ENCODE results near the gene PERCC1.
"Not testable (repeated sequence)": the region's sequence is repeated elsewhere in the genome, so short reads cannot be mapped to it uniquely, and the experiment has no call there.

The PERCC1 gene

DNA sequence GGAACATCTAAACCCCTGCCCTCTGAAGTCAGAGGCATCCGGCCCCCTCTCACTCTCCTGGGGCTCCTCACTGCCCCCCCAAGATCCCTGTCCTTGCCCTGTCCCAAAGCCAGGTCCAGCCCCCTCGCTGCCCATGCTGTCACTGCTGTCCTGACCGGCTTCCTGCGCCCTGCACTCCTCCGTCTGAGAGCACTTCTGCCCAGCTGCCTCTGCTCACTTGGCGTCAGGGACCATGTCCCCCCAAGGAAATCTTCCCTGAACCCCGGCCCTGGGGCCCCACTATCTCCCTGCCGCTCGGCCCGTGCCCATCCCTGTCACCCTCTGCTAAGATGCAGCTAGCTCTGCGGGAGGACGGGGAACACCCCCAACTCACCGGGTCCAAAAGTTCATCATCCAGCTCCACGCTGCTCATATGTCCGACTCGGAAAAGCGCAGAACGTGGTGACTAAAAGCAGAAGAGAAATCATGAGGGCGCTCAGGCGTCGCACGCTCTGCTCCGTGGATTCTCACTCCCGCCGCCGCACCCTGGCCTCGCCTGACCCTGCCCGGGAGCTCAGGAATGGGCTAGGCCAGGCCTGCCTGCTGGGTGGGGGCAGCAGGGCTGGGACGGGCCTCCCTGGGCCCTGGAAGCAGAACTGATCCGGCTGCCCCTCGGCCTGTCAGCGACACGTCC, 34.2 kb downstream of the PERCC1 start:
- Histone ChIP-seq H3K36me3 (ENCODE audit: control insufficient read depth, insufficient read depth, low read length) (peaks cover 13% of the 10 kb centered on the region), H3K9me3 (ENCODE audit: control insufficient read depth, insufficient read depth, low read length) (no peaks in the 10 kb centered on the region), H3K4me3 (ENCODE audit: low read depth, low read length) (no peak overlapping the region), H3K9ac (ENCODE audit: low read depth, low read length) (no peak overlapping the region), H3K27me3 (ENCODE audit: control insufficient read depth, insufficient read depth, low read length) (no peaks in the 10 kb centered on the region), H3K27ac (ENCODE audit: low read depth, low read length) (no peak overlapping the region), H3K4me1 (ENCODE audit: control insufficient read depth, insufficient read depth, low read length) (no peaks in the 10 kb centered on the region)

DNA sequence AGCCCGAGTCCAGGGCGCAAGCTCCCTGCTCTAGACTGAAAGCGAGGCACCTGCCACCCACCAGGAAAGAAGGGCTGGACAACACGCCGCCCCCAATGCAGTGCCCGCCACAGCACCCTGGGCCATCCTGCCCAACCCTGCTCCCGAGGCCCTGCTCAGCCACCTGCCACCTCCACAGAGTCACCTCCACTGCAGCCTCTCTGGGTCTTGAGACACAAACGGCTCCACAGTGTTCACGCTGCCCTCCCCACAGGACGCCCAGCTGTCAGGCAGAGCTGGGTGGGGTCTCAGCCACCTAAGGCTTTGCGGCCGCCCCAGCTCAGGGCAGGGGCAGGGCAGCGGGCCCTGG, 34.7 kb downstream of the PERCC1 start:
- no peak overlapping the region for H3K27ac ChIP-seq (ENCODE audit: low read depth, low read length)
- no peak overlapping the region for H3K9ac ChIP-seq (ENCODE audit: low read depth, low read length)
- H3K36me3 ChIP-seq (ENCODE audit: control insufficient read depth, insufficient read depth, low read length): peaks cover 9% of the 10 kb centered on the region
- no peaks in the 10 kb centered on the region for H3K9me3 ChIP-seq (ENCODE audit: control insufficient read depth, insufficient read depth, low read length)
- no peak overlapping the region for H3K4me3 ChIP-seq (ENCODE audit: low read depth, low read length)
- H3K4me1 ChIP-seq (ENCODE audit: control insufficient read depth, insufficient read depth, low read length): no peaks in the 10 kb centered on the region
- no peaks in the 10 kb centered on the region for H3K27me3 ChIP-seq (ENCODE audit: control insufficient read depth, insufficient read depth, low read length)

DNA sequence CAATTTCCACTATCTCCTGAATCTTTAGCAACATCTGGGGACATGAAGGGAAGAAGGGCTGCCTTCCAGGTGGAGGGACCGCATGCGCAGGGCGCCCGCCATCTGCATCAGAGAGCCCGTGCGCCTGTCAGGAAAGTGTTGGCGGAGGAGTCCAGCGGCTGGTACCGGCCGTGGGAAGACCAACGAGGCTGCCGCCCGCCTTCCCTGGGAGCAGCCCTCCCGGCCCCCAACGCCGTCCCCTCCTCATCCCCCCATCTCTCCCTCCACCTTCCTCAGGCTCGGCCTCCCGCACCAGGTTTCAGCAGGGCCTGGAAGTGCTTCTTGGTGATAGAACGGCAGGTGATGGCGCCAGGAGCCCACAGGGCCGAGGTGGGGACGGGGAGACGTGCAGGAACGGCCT, 35.2 kb downstream of the PERCC1 start:
- Histone ChIP-seq H3K36me3 (ENCODE audit: control insufficient read depth, insufficient read depth, low read length) (peaks cover 4% of the 10 kb centered on the region), H3K9me3 (ENCODE audit: control insufficient read depth, insufficient read depth, low read length) (no peaks in the 10 kb centered on the region), H3K27ac (ENCODE audit: low read depth, low read length) (no peak overlapping the region), H3K4me3 (ENCODE audit: low read depth, low read length) (no peak overlapping the region), H3K9ac (ENCODE audit: low read depth, low read length) (no peak overlapping the region), H3K4me1 (ENCODE audit: control insufficient read depth, insufficient read depth, low read length) (no peaks in the 10 kb centered on the region), H3K27me3 (ENCODE audit: control insufficient read depth, insufficient read depth, low read length) (no peaks in the 10 kb centered on the region)

DNA sequence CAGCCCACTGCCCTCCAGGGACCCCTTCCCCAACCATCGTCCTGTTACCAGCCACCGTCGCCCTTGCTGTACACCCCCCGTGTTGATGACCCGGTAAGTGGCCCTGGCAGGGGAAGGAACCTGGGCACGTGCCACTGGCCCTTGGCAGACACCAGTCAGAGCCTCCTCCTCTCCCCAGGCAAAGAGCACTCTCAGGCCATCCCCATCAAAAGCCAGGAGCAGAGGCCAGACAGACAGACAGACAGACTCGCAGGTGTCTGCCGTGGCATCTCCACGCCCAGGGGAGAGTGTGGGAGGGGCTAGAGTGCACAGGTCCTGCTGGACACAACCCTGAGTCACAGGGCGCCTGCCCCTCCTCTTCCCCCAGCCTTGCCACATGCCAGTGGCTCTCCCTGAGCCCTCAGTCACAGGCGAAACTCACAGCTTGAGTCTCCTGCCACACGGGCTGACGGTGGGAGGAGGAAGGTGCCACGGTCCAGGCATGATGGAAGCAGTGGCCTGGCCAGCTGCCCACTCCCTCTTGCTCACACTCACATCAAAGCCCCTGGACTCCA, 36.2 kb downstream of the PERCC1 start:
- no peak overlapping the region for H3K27ac ChIP-seq (ENCODE audit: low read depth, low read length)
- no peaks in the 10 kb centered on the region for H3K36me3 ChIP-seq (ENCODE audit: control insufficient read depth, insufficient read depth, low read length)

DNA sequence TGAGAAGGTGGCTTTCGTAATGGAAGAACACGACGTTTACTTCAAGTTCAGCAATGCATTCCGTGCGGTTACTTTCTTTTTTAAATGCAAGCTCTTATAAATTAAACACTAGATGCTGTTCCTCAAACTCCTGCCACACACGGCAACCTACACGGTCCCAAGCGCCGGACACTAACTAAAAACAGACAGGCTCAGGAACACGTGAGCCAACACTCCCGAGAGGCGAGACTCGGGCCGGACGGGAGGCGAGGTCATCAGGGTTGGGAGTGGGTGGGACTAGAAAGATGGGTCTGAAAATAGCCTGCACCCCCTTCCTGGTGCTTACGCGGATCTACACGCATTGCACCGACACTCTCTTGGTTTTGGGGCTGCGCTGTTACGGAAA, 37.5 kb downstream of the PERCC1 start:
- Histone ChIP-seq H3K27me3 (ENCODE audit: control insufficient read depth, insufficient read depth, low read length) (no peaks in the 10 kb centered on the region), H3K9me3 (ENCODE audit: control insufficient read depth, insufficient read depth, low read length) (no peaks in the 10 kb centered on the region), H3K36me3 (ENCODE audit: control insufficient read depth, insufficient read depth, low read length) (no peaks in the 10 kb centered on the region), H3K27ac (ENCODE audit: low read depth, low read length) (no peak overlapping the region), H3K4me1 (ENCODE audit: control insufficient read depth, insufficient read depth, low read length) (no peaks in the 10 kb centered on the region), H3K9ac (ENCODE audit: low read depth, low read length) (no peak overlapping the region), H3K4me3 (ENCODE audit: low read depth, low read length) (no peak overlapping the region)

More for the DNA sequence above, 36.2 kb downstream of the PERCC1 start:
- Histone ChIP-seq H3K4me1 (ENCODE audit: control insufficient read depth, insufficient read depth, low read length) (no peaks in the 10 kb centered on the region), H3K27me3 (ENCODE audit: control insufficient read depth, insufficient read depth, low read length) (no peaks in the 10 kb centered on the region), H3K9me3 (ENCODE audit: control insufficient read depth, insufficient read depth, low read length) (no peaks in the 10 kb centered on the region), H3K4me3 (ENCODE audit: low read depth, low read length) (no peak overlapping the region), H3K9ac (ENCODE audit: low read depth, low read length) (no peak overlapping the region)

DNA sequence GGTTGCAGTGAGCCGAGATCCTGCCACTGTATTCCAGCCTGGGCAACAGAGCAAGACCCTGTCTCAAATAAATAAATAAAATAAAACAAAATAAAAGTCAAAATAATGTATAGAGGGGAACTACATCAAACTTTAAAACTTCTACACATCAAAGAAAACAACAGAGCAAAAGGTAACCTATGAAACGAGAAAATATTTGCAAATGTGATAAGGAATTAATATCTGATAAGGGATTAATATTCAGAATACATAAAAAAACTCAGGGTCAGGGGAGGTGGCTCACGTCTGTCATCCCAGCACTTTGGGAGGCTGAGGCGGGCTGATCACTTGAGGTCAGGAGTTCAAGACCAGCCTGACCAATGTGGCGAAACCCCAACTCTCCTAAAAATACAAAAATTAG, 38.3 kb downstream of the PERCC1 start:
- not testable (repeated sequence) for H3K27ac ChIP-seq (ENCODE audit: low read depth, low read length); H3K4me1 ChIP-seq (ENCODE audit: control insufficient read depth, insufficient read depth, low read length); H3K36me3 ChIP-seq (ENCODE audit: control insufficient read depth, insufficient read depth, low read length); H3K4me3 ChIP-seq (ENCODE audit: low read depth, low read length); H3K9me3 ChIP-seq (ENCODE audit: control insufficient read depth, insufficient read depth, low read length); H3K27me3 ChIP-seq (ENCODE audit: control insufficient read depth, insufficient read depth, low read length); H3K9ac ChIP-seq (ENCODE audit: low read depth, low read length)

DNA sequence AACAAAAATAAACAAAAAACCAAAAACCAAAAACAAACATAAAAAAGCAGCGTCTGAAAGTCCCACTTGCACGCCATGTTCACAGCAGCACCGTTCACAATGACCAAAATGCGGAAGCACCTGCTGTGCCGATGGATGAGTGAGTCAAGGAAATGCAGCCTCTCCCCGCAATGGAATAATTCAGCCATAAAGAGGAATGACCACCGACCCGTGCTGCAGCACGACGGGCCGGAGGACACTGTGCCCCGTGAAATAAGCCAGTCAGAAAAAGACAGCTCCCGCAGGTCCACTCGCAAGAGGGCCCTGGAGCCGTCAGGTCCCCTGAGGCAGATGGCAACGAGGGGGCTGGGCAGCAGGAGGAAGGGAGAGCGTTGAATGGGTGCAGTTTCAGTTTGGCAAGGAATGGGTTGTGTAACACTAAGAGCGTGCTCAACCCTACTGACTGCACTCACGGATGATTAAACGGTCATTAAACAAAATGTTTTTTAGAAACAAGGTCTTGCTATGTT, 38.9 kb downstream of the PERCC1 start:
- Histone ChIP-seq H3K36me3 (ENCODE audit: control insufficient read depth, insufficient read depth, low read length) (no peaks in the 10 kb centered on the region), H3K27ac (ENCODE audit: low read depth, low read length) (no peak overlapping the region), H3K4me3 (ENCODE audit: low read depth, low read length) (no peak overlapping the region), H3K27me3 (ENCODE audit: control insufficient read depth, insufficient read depth, low read length) (no peaks in the 10 kb centered on the region), H3K4me1 (ENCODE audit: control insufficient read depth, insufficient read depth, low read length) (no peaks in the 10 kb centered on the region), H3K9me3 (ENCODE audit: control insufficient read depth, insufficient read depth, low read length) (no peaks in the 10 kb centered on the region), H3K9ac (ENCODE audit: low read depth, low read length) (no peak overlapping the region)

DNA sequence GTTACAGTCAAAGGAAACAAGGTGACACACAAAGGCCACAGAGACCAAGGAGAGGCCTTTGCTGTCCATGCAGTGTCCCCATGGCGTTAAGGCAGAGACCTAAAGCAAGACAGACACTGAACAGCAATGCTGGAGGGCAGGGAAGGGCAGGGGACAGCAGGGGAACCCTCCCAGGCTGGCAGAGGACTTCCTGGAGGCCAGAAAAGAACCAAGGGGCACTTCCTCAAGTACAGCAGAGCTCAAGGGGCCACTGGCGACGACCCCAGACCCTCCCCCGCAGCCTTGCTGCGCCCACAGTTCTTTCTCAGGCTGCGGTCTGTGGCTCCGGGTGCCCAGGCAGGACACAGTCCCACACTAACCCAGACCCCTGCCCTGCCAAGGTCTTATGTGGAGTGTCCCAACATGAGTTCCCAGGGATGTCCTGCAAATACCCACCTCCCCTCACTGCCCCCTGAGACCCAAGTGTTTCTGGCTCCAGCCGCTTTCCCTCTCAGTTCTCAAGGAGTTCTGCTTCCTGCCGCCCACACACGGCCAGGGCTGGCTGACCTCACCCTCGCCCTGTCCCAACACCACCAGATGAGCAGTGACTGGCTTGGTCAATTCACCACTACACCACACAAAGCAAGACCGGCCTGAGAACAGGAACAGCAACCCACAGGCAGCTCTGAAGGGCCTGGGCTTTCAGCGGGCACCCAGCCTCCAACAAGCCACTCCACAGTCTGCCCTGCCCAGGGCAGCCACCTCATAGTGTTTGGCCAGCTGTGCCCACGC, 39.8 kb downstream of the PERCC1 start:
- Histone ChIP-seq H3K9ac (ENCODE audit: low read depth, low read length) (no peak overlapping the region; the same call in 1 of the 2 replicates), H3K9me3 (ENCODE audit: control insufficient read depth, insufficient read depth, low read length) (no peaks in the 10 kb centered on the region), H3K4me1 (ENCODE audit: control insufficient read depth, insufficient read depth, low read length) (no peaks in the 10 kb centered on the region), H3K36me3 (ENCODE audit: control insufficient read depth, insufficient read depth, low read length) (no peaks in the 10 kb centered on the region), H3K4me3 (ENCODE audit: low read depth, low read length) (no peak overlapping the region), H3K27ac (ENCODE audit: low read depth, low read length) (peak overlapping the region; percentile 31), H3K27me3 (ENCODE audit: control insufficient read depth, insufficient read depth, low read length) (no peaks in the 10 kb centered on the region)

DNA sequence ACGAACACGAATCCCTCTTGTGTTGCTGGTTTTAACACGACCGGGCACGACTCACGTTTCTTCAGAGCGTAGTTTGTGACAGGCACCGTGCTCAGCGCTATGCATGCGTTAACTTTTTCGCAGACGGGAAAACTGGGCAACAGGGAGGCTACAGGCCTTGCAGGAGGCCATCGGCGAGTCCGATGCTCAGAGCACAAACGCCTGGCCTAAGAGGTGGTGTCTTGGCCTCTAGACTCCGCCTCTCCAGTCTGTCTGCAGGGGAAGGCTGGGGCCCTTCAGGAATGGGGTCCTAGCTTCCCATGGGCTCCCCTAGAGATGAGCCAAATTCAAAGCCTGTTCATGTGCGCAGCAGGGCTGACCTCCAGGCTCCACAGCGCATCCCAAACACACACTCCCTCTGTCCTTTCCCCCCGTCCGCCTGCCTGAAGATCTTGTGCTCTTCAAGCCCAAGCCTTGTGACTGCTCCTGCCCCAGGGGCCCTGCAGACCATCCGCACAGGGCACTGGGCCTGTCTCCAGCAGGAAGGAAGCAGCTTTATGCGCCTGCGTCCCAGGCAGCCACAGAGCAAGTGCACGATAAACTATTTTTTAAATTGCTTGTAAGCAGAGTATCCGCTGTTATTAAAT, 40.8 kb downstream of the PERCC1 start:
- H3K27me3 ChIP-seq (ENCODE audit: control insufficient read depth, insufficient read depth, low read length): no peaks in the 10 kb centered on the region
- no peaks in the 10 kb centered on the region for H3K4me1 ChIP-seq (ENCODE audit: control insufficient read depth, insufficient read depth, low read length)
- H3K27ac ChIP-seq (ENCODE audit: low read depth, low read length): no peak overlapping the region
- H3K36me3 ChIP-seq (ENCODE audit: control insufficient read depth, insufficient read depth, low read length): no peaks in the 10 kb centered on the region
- H3K4me3 ChIP-seq (ENCODE audit: low read depth, low read length): no peak overlapping the region
- H3K9ac ChIP-seq (ENCODE audit: low read depth, low read length): no peak overlapping the region
- no peaks in the 10 kb centered on the region for H3K9me3 ChIP-seq (ENCODE audit: control insufficient read depth, insufficient read depth, low read length)

DNA sequence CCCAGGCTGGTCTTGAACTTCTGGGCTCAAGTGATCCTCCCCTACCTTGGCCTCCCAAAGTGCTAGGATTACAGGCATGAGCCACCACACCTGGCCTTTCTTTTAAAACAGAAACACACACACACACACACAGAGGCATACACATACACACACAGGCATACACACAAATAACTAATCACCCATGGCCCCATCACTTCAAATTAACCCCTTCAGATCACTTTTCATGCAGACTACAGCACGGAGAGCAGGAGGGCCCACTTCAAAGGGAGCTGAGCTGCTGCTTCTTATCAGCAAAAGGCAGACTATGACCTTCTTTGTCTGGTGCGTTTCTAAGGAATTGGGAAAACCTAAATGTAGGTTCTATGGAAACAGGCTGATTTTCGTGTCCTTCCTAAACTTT, 42.1 kb downstream of the PERCC1 start:
- H3K4me1 ChIP-seq (ENCODE audit: control insufficient read depth, insufficient read depth, low read length): no peaks in the 10 kb centered on the region
- H3K9me3 ChIP-seq (ENCODE audit: control insufficient read depth, insufficient read depth, low read length): no peaks in the 10 kb centered on the region
- H3K4me3 ChIP-seq (ENCODE audit: low read depth, low read length): no peak overlapping the region
- no peaks in the 10 kb centered on the region for H3K36me3 ChIP-seq (ENCODE audit: control insufficient read depth, insufficient read depth, low read length)
- no peak overlapping the region for H3K9ac ChIP-seq (ENCODE audit: low read depth, low read length)
- H3K27me3 ChIP-seq (ENCODE audit: control insufficient read depth, insufficient read depth, low read length): peaks cover 6% of the 10 kb centered on the region; the same call in 1 of the 2 replicates
- no peak overlapping the region for H3K27ac ChIP-seq (ENCODE audit: low read depth, low read length)

All from HUES48 (cell line).